ENCODE measurements around the gene AASS.

DNA sequence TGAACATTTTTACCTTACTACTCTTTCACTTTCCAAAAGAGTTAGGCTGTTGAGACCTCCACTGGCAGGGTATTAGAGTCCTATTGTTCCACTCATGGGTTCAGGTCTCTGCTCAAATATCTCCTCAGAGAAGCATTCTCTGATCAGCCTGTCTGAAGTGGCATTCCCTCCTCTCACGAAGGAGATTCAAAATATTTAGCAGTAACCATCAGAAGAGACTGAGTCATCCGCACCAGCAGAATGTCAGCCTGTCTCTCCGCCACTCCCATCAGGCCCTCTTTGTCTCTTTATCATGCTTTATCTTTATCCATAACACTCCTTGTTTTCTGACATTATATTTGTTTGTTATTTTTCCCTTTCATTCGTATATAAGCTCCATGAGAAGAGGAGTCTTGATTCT is 79.1 kb downstream of the AASS start:
- no peak for TF ChIP-seq POLR2A (IDR thresholded peaks at IDR 0.05)
- TF ChIP-seq, protein P1, sequence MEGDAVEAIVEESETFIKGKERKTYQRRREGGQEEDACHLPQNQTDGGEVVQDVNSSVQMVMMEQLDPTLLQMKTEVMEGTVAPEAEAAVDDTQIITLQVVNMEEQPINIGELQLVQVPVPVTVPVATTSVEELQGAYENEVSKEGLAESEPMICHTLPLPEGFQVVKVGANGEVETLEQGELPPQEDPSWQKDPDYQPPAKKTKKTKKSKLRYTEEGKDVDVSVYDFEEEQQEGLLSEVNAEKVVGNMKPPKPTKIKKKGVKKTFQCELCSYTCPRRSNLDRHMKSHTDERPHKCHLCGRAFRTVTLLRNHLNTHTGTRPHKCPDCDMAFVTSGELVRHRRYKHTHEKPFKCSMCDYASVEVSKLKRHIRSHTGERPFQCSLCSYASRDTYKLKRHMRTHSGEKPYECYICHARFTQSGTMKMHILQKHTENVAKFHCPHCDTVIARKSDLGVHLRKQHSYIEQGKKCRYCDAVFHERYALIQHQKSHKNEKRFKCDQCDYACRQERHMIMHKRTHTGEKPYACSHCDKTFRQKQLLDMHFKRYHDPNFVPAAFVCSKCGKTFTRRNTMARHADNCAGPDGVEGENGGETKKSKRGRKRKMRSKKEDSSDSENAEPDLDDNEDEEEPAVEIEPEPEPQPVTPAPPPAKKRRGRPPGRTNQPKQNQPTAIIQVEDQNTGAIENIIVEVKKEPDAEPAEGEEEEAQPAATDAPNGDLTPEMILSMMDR (IDR thresholded peaks at IDR 0.05) = no peak

Data from vagina (tissue), 2 donors.